Head of caudate nucleus (tissue), 42 donors: ENCODE data around the gene APP.

Experiments used
- DNase-seq, 42 donors: peaks; one replicate each; pipeline versions ENCODE4 v3.0.0 to v3.0.0-alpha.2; 2020 to 2021; ENCODE audit warnings: mixed read lengths in 7 of 42
- intact Hi-C: fragments of 100-400 bp; cut with DNase I; formaldehyde crosslinking; loops from one replicate; pipeline ENCODE4 v1.15.0; 2022

The APP gene

DNA sequence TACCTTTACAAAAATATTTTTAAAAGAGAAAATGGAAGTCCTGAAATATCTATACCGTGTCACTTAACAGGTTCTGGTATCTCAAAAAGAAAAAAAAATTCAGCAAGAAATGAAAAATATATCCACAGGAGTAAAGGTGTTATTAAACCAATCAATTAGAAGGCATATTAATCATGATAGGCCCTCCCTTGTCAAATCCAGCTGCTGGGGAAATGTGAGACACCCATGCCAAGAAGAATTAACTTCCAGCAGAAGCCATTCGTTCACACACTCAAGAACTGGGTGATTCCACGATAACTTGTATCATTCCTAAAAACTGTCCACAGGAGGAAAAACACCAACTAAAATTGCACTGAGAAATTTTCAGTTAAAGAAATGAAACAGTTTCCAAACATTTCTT lies 57.6 kb downstream of the APP start:
- DNase-seq: no peak
- intact Hi-C loops: loop anchor here (10.0 kb wide), 1 partner anchor 52 kb away; no protein-coding TSS in a partner anchor

DNA sequence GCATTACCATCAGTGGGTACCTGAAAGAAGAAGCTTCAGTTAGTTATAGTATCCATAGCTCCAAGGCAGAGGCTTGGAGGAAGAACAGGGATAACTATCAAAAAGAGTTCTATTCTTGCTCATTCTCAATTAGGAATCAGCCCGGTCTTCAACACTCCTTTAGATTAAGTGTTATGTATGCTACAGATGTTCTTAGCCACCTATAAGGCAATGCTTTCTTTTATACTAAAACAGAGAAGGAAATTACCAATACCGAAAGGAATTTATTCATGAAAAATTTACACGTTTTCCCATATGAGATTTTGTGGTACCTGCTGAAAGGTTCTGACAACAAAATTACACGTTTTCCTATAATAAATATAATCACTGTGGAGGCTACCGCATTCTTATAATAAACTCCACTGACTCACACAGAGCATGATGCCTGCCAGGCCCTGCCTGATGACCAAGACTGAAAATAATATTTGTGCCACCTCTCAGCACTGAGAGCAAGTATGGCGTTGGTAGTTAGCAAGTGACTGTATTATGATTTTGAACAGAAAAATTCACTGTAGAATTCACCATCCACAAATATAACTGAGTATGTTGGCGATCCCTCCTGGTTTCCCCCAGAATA lies 58.3 kb downstream of the APP start:
- intact Hi-C loops: loop anchor here (10.0 kb wide), 1 partner anchor 53 kb away; no protein-coding TSS in a partner anchor
- no peak for DNase-seq

- intact Hi-C loops: loop anchor here (10.0 kb wide), 1 partner anchor 54 kb away; no protein-coding TSS in a partner anchor
- no peak for DNase-seq
Observed at GRCh38 chr21:26110715-26111114, 59.9 kb downstream of the APP start.

GRCh38 chr21:26107429-26107828 lies 63.1 kb downstream of the APP start:
- DNase-seq: no peak
- intact Hi-C loops: no loop called here

GRCh38 chr21:26106562-26106961 lies 64.0 kb downstream of the APP start:
- intact Hi-C loops: no loop called here

GRCh38 chr21:26105819-26106218 lies 64.8 kb downstream of the APP start:
- no peak for DNase-seq
- intact Hi-C loops: no loop called here

More at GRCh38 chr21:26106562-26106961, 64.0 kb downstream of the APP start:
- DNase-seq: no peak

DNA sequence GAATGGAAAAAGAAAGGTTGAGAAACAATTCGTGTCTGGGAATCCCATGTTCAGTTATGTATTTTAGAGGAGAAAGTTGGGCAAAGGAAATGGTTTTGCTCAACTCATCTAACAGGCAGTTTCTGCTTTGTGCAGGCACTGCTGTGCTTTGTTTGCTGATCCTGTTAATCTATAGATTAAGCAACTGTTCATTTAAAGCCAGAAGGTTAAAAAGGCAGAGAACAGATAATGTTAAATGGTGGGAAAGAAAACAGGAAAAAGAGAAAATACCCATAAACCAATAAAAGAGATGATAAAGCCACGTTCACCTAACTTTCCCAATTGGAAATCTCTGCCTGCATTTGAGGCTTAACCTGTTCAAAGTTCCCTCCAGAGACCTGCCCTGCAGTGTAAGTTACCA lies 70.0 kb downstream of the APP start:
- no peak for DNase-seq
- intact Hi-C loops: no loop called here

- intact Hi-C loops: no loop called here
- DNase-seq: peak in 16 of 42 donors; percentile 19 to 67 (median 34)
Observed at GRCh38 chr21:26099610-26100219, 70.9 kb downstream of the APP start.

GRCh38 chr21:26098772-26099397 lies 71.7 kb downstream of the APP start:
- intact Hi-C loops: no loop called here
- no peak for DNase-seq

GRCh38 chr21:26097475-26097874 lies 73.1 kb downstream of the APP start:
- DNase-seq: no peak
- intact Hi-C loops: no loop called here

DNA sequence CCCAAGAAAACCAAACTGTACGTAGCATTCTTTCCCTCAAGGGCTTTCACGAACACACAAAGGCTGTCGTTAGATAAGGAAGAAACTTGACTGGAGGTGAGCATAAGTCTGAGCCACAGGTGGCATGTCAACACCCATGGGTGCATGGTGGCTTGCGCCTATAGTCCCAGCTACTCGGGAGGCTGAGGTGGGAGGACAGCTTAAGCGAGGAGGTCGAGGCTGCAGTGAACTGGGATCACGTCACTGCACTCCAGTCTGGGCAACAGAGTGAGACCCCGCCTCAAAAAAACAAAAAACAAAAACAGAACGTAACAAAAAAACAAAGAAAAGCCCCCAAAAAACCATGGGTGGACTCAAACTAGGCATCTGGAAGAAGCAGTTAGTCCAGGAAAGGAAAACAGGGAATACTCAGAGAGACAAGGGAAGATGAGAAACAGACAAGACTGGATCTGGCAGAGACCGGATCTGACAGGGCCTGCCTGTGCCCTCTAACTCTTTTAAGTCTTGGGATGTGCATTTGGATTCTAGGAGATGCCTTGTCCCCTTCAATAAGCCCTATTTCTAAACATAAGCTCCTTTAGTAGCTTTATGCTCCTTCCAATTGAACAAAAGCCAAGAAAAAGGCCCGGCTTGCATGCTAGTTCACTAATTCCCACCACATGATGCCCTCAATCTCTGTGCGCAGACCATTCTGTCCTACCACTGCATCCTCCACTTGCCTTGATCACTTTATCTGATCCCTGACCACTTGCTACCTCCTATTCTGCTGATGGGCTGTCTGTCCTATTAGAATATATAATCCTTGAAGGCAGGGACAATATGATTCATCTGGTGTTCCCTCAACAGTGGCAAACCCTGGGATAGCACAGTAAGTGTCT lies 73.8 kb downstream of the APP start:
- DNase-seq: no peak
- intact Hi-C loops: no loop called here

GRCh38 chr21:26095131-26095530 lies 75.4 kb downstream of the APP start:
- intact Hi-C loops: no loop called here
- no peak for DNase-seq

GRCh38 chr21:26093122-26093521 lies 77.4 kb downstream of the APP start:
- intact Hi-C loops: no loop called here
- no peak for DNase-seq

DNA sequence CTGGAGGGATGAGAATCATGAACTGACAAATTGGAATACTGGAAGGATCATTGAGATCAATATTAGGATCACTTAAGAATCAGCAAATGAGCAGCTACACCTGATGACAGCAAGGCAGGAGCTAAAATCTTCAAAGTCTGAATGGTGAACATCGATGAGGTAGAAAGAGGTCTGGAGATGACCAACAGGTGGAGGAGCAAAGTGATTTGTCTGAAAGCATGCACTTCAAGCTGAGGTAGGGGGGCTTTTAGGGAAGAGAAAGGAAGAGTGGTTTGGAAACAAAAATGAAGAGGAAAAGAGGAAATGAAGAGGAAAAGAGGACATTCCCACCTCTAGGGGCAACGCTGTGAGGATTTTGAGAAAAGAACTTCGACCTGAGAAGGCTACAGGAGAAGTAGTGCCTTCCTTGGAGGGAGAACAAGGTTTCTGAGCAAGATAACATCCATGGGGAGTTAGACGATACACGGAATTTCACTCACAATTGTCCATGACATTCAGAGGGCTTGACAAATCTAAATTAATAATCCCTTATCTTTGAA lies 79.0 kb downstream of the APP start:
- no peak for DNase-seq
- intact Hi-C loops: no loop called here

GRCh38 chr21:26089730-26090129 lies 80.8 kb downstream of the APP start:
- no peak for DNase-seq
- intact Hi-C loops: no loop called here

- DNase-seq: no peak
- intact Hi-C loops: no loop called here
Observed at GRCh38 chr21:26087223-26087918, 83.2 kb downstream of the APP start.

GRCh38 chr21:26085882-26086281 lies 84.7 kb downstream of the APP start:
- intact Hi-C loops: no loop called here
- no peak for DNase-seq

GRCh38 chr21:26085127-26085526 lies 85.4 kb downstream of the APP start:
- DNase-seq: no peak

GRCh38 chr21:26082549-26082948 lies 88.0 kb downstream of the APP start:
- DNase-seq: no peak
- intact Hi-C loops: no loop called here

More at GRCh38 chr21:26085127-26085526, 85.4 kb downstream of the APP start:
- intact Hi-C loops: no loop called here
